ENCODE measurements around the gene GSS. TPM values are rescaled to one million over a fixed set of nuclear protein-coding genes. Genes with fewer than 3 reads are reported as not detected.

Gene GSS
- total and polyA plus RNA-seq, 9 donors = 14.5 to 42.0 (median 22.2) TPM

GRCh38 chr20:34980543-34981233, 25.1 kb upstream of the GSS start:
- no peaks in the 10 kb centered on the region for H3K27me3 ChIP-seq
- H3K27ac ChIP-seq = no peak overlapping the region
- TF ChIP-seq, protein P1, sequence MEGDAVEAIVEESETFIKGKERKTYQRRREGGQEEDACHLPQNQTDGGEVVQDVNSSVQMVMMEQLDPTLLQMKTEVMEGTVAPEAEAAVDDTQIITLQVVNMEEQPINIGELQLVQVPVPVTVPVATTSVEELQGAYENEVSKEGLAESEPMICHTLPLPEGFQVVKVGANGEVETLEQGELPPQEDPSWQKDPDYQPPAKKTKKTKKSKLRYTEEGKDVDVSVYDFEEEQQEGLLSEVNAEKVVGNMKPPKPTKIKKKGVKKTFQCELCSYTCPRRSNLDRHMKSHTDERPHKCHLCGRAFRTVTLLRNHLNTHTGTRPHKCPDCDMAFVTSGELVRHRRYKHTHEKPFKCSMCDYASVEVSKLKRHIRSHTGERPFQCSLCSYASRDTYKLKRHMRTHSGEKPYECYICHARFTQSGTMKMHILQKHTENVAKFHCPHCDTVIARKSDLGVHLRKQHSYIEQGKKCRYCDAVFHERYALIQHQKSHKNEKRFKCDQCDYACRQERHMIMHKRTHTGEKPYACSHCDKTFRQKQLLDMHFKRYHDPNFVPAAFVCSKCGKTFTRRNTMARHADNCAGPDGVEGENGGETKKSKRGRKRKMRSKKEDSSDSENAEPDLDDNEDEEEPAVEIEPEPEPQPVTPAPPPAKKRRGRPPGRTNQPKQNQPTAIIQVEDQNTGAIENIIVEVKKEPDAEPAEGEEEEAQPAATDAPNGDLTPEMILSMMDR (IDR thresholded peaks at IDR 0.05) = no peak
- no peak for TF ChIP-seq EP300 (IDR thresholded peaks at IDR 0.05)
- WGBS, 3 donors = 81 to 84% (median 81%) methylated on average over 22 of the region's 22 CpGs
- no peak overlapping the region for H3K4me3 ChIP-seq
- peaks cover 3% of the 10 kb centered on the region for H3K4me1 ChIP-seq (ENCODE audit: insufficient read depth)
- intact Hi-C loops (cut with DNase I) = no loop called here
- H3K36me3 ChIP-seq = no peaks in the 10 kb centered on the region
- DNase-seq = no peak
- H3K9me3 ChIP-seq = no peaks in the 10 kb centered on the region

- H3K27me3 ChIP-seq = no peaks in the 10 kb centered on the region
- peaks cover 3% of the 10 kb centered on the region for H3K4me1 ChIP-seq (ENCODE audit: insufficient read depth)
- no peak overlapping the region for H3K4me3 ChIP-seq
- no peaks in the 10 kb centered on the region for H3K36me3 ChIP-seq
- no peak overlapping the region for H3K27ac ChIP-seq
- DNase-seq = no peak
- TF ChIP-seq EP300 (IDR thresholded peaks at IDR 0.05) (no peak), POLR2A (IDR thresholded peaks at IDR 0.05) (no peak)
- TF ChIP-seq, protein P1 (IDR thresholded peaks at IDR 0.05) = no peak
- H3K9me3 ChIP-seq = no peaks in the 10 kb centered on the region
- intact Hi-C loops (cut with DNase I) = no loop called here
- WGBS, 3 donors = 74 to 85% (median 77%) methylated on average over 42 of the region's 42 CpGs
Measured at GRCh38 chr20:34979366-34980153, 24.0 kb upstream of the GSS start.

DNA sequence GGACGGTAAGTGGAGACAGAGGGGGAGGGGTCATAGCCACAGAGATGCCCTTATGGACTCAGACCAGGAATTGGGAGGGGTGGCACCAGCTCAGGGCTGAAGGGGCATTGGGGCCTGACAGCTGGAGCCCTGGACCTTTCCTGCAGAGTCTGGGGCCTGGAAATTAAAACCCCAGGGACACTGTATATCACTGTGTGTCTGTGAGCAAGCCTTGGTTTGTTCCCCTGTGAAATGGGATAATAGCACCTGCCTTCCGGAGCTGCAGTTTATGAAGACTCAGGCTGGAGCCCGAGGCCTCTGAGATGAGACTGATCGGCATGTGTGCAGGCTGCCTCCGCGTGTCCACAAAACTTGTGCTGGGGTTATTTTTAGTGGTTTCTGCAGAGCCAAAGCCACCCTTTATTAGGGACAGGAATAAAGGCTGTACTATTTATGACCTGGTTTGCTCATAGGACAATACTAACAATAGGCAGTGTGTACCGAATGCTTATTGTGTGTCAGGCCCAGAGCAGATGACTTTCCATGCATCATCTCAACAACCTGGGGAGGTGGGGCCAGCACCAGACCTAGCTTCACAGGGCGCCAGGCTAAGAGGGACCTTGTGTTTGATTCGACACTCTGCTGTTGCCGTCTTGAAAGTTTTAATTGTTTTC, 22.6 kb upstream of the GSS start:
- Histone ChIP-seq H3K4me3 (no peak overlapping the region), H3K27ac (no peak overlapping the region), H3K27me3 (no peaks in the 10 kb centered on the region), H3K4me1 (ENCODE audit: insufficient read depth) (no peaks in the 10 kb centered on the region), H3K9me3 (no peaks in the 10 kb centered on the region), H3K36me3 (no peaks in the 10 kb centered on the region)
- DNase-seq = no peak
- TF ChIP-seq, protein P1 (IDR thresholded peaks at IDR 0.05) = no peak
- TF ChIP-seq POLR2A (IDR thresholded peaks at IDR 0.05) (no peak), EP300 (IDR thresholded peaks at IDR 0.05) (no peak)
- 69 to 80% (median 74%) methylated on average over 10 of the region's 10 CpGs for WGBS, 3 donors
- intact Hi-C loops (cut with DNase I) = no loop called here

DNA sequence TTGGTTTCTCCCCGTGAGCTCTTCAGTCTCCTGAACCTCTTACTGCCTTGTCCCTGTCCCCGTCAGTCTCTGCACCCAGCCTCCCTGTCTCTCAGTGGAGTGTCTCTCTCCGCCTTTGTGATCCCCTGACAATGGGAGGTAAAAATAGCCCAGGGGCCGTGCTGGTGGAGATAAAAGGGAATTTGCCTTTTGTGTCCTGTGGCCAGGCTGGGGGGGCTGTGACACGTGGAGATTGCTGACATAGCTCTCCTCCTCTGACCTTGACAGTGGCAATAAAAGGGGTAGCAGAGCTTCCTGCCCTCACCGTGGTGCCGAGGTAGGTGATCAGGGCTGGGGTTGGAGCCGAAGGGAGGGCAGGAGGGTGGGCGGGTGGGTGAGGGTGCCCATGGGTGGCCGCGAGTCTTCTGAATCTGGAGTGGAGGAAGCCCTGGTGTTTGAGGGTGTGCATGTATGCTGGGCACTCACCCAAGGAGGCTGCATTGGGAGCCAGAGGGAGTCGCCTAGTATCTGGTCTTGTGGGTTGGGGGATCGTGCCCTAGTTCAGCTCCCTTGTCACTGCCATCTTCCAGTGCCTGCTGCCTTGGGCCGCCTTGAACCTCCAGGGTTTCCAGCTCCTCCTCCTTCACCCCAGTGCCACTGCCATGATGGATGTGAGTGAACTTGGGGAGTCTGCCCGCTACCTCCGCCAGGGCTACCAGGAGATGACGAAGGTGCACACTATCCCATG, 21.9 kb upstream of the GSS start:
- TF ChIP-seq, protein P1 (IDR thresholded peaks at IDR 0.05) = no peak
- TF ChIP-seq POLR2A (IDR thresholded peaks at IDR 0.05) (no peak), EP300 (IDR thresholded peaks at IDR 0.05) (no peak)
- WGBS, 3 donors = 47 to 53% (median 52%) methylated on average over 17 of the region's 17 CpGs
- H3K36me3 ChIP-seq = no peaks in the 10 kb centered on the region
- no peaks in the 10 kb centered on the region for H3K4me1 ChIP-seq (ENCODE audit: insufficient read depth)
- no peak for DNase-seq
- no peak overlapping the region for H3K4me3 ChIP-seq
- no peak overlapping the region for H3K27ac ChIP-seq
- intact Hi-C loops (cut with DNase I) = no loop called here
- no peaks in the 10 kb centered on the region for H3K9me3 ChIP-seq
- H3K27me3 ChIP-seq = no peaks in the 10 kb centered on the region
